ENCODE measurements around the gene DNAJB9. TPM values are rescaled to one million over a fixed set of nuclear protein-coding genes. Genes with fewer than 3 reads are reported as not detected.

Gene DNAJB9
- total and polyA plus RNA-seq, 10 of the 15 experiments (the other 5 are each of a cell fraction or from before 2014, with no cell fraction given), result 4.5 to 20.9 (median 8.8) TPM

DNA sequence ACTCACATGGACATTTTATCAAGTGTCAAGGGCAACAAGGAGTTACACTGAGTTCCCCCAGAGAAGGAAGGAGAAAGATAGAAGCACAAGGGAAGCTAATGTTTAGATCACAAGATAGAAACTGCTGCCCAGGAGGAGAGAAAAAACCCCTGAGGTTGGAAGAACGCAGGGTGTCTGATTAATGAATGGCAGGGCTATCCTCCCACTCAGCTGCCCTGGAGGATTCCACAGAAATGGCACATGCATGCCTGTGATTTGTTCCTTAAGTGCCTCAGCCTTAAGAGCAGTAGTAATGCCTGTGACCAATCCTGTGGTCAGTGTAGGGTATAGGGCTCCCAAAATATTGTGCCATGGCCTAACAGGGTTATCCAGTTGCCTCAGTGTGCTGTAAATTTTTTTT is 20.2 kb downstream of the DNAJB9 start (continued):
- TF ChIP-seq, protein P1, sequence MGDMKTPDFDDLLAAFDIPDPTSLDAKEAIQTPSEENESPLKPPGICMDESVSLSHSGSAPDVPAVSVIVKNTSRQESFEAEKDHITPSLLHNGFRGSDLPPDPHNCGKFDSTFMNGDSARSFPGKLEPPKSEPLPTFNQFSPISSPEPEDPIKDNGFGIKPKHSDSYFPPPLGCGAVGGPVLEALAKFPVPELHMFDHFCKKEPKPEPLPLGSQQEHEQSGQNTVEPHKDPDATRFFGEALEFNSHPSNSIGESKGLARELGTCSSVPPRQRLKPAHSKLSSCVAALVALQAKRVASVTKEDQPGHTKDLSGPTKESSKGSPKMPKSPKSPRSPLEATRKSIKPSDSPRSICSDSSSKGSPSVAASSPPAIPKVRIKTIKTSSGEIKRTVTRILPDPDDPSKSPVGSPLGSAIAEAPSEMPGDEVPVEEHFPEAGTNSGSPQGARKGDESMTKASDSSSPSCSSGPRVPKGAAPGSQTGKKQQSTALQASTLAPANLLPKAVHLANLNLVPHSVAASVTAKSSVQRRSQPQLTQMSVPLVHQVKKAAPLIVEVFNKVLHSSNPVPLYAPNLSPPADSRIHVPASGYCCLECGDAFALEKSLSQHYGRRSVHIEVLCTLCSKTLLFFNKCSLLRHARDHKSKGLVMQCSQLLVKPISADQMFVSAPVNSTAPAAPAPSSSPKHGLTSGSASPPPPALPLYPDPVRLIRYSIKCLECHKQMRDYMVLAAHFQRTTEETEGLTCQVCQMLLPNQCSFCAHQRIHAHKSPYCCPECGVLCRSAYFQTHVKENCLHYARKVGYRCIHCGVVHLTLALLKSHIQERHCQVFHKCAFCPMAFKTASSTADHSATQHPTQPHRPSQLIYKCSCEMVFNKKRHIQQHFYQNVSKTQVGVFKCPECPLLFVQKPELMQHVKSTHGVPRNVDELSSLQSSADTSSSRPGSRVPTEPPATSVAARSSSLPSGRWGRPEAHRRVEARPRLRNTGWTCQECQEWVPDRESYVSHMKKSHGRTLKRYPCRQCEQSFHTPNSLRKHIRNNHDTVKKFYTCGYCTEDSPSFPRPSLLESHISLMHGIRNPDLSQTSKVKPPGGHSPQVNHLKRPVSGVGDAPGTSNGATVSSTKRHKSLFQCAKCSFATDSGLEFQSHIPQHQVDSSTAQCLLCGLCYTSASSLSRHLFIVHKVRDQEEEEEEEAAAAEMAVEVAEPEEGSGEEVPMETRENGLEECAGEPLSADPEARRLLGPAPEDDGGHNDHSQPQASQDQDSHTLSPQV (IDR thresholded peaks at IDR 0.05), result no peak
- no peak for TF ChIP-seq TCF7 (IDR thresholded peaks at IDR 0.05; ENCODE audit: borderline replicate concordance)
- no peak for TF ChIP-seq TAF1 (IDR thresholded peaks at IDR 0.05; ENCODE audit: borderline replicate concordance, low read depth, low read length)
- TF ChIP-seq POU2F2 (IDR thresholded peaks at IDR 0.05; ENCODE audit: borderline replicate concordance, low read depth, low read length), result no peak
- TF ChIP-seq CHD4 (IDR thresholded peaks at IDR 0.05), result no peak

DNA sequence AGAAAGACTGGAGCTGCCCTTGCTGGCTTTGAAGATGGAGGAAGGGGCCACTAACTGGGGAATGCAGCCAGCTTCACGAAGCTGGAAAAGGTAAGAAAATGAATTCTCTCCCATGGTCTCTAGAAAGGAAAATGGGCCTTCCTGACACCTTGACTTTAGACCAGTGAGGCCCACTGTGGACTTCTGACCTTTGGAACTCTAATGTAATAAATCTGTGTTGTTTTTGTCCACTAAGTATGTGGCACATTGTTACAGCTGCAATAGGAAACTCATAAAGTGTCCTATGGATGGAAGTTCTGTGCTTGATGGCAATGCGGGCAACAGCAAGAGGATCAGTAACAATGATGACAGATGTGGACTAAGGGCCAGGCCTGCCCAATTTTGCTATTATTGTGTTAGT is 20.9 kb downstream of the DNAJB9 start:
- WGBS (ENCODE audit: insufficient coverage, insufficient replicate concordance, low lambda C conversion rate, missing lambda C conversion rate), result 54% methylated on average over 2 of the region's 2 CpGs
- TF ChIP-seq, protein P2, sequence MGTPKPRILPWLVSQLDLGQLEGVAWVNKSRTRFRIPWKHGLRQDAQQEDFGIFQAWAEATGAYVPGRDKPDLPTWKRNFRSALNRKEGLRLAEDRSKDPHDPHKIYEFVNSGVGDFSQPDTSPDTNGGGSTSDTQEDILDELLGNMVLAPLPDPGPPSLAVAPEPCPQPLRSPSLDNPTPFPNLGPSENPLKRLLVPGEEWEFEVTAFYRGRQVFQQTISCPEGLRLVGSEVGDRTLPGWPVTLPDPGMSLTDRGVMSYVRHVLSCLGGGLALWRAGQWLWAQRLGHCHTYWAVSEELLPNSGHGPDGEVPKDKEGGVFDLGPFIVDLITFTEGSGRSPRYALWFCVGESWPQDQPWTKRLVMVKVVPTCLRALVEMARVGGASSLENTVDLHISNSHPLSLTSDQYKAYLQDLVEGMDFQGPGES (IDR thresholded peaks at IDR 0.05), result no peak
- no peak for TF ChIP-seq HDGF (IDR thresholded peaks at IDR 0.05)
- TF ChIP-seq, protein P3, sequence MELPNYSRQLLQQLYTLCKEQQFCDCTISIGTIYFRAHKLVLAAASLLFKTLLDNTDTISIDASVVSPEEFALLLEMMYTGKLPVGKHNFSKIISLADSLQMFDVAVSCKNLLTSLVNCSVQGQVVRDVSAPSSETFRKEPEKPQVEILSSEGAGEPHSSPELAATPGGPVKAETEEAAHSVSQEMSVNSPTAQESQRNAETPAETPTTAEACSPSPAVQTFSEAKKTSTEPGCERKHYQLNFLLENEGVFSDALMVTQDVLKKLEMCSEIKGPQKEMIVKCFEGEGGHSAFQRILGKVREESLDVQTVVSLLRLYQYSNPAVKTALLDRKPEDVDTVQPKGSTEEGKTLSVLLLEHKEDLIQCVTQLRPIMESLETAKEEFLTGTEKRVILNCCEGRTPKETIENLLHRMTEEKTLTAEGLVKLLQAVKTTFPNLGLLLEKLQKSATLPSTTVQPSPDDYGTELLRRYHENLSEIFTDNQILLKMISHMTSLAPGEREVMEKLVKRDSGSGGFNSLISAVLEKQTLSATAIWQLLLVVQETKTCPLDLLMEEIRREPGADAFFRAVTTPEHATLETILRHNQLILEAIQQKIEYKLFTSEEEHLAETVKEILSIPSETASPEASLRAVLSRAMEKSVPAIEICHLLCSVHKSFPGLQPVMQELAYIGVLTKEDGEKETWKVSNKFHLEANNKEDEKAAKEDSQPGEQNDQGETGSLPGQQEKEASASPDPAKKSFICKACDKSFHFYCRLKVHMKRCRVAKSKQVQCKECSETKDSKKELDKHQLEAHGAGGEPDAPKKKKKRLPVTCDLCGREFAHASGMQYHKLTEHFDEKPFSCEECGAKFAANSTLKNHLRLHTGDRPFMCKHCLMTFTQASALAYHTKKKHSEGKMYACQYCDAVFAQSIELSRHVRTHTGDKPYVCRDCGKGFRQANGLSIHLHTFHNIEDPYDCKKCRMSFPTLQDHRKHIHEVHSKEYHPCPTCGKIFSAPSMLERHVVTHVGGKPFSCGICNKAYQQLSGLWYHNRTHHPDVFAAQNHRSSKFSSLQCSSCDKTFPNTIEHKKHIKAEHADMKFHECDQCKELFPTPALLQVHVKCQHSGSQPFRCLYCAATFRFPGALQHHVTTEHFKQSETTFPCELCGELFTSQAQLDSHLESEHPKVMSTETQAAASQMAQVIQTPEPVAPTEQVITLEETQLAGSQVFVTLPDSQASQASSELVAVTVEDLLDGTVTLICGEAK (IDR thresholded peaks at IDR 0.05; ENCODE audit: borderline replicate concordance), result no peak
- TF ChIP-seq, protein P1 (IDR thresholded peaks at IDR 0.05), result no peak
- no peak for TF ChIP-seq RCOR1 (conservative IDR thresholded peaks at IDR 0.05; ENCODE audit: low read depth, low read length)

More for the DNA sequence above, 20.9 kb downstream of the DNAJB9 start:
- no peak for FAIRE-seq
- Histone ChIP-seq H3K36me3 (ENCODE audit: control insufficient read depth in 2 of 2, insufficient read depth in 2 of 2, low read length in 1 of 2) (no peaks in the 10 kb centered on the region), H3K27me3 (replicated peaks in 1 of 2; ENCODE audit: control insufficient read depth in 2 of 2, insufficient read depth in 2 of 2, low read length in 1 of 2) (no peaks in the 10 kb centered on the region), H3K4me1 (ENCODE audit: control insufficient read depth, insufficient read depth, low read length) (no peaks in the 10 kb centered on the region), H3K9me3 (replicated peaks; ENCODE audit: control insufficient read depth, insufficient read depth, low read length) (no peaks in the 10 kb centered on the region), H3K9ac (ENCODE audit: control insufficient read depth, insufficient read depth, low read length) (no peak overlapping the region), H2AFZ (ENCODE audit: control insufficient read depth, low read depth, low read length) (no peak overlapping the region), H3K79me2 (ENCODE audit: control insufficient read depth, insufficient read depth, low read length) (no peaks in the 10 kb centered on the region), H4K20me1 (ENCODE audit: control insufficient read depth, insufficient read depth) (no peaks in the 10 kb centered on the region), H3K4me3 (no peak overlapping the region), H3K27ac (ENCODE audit: control insufficient read depth, insufficient read depth) (no peak overlapping the region), H3K4me2 (ENCODE audit: control insufficient read depth, insufficient read depth) (no peak overlapping the region)
- ChIA-PET SMC1A (ENCODE audit: uncharacterized antibody, unreplicated experiment) (no interaction called here), POLR2A (interaction anchor here (0.6 kb wide), 1 partner anchor 587 kb away, joined by 3 read pairs; no protein-coding TSS in a partner anchor), RAD21 (ENCODE audit: unreplicated experiment) (no interaction called here), CTCF (interaction anchor here (1.0 kb wide), 1 partner anchor 17 kb away, joined by 3 read pairs; no protein-coding TSS in a partner anchor)
- no peak for DNase-seq (ENCODE audit: low read depth, low spot score)
- BruUV-seq (replicated peaks), result no TSS peak
- no peak for ATAC-seq
- in situ Hi-C loops (cut with MboI) (no loop called here), intact Hi-C loops (cut with micrococcal nuclease; ENCODE audit: unreplicated experiment) (no loop called here)
